ENCODE data around the gene FYCO1.
"Not testable (repeated sequence)": the region's sequence is repeated elsewhere in the genome, so short reads cannot be mapped to it uniquely, and the experiment has no call there.

The FYCO1 gene

GRCh38 chr3:45995236-45996192 lies at the start of gene FYCO1:
FYCO1 (minus strand) TSS chr3:45995824; CDS start chr3:45984910, 10,914 bp downstream.
- H3K9me3 ChIP-seq (ENCODE audit: control insufficient read depth in 1 of 2, low read length in 2 of 2) = no peaks in the 10 kb centered on the region
- peaks cover 20 to 34% of the 10 kb centered on the region in 2 donors for H3K4me1 ChIP-seq (ENCODE audit: control insufficient read depth in 1 of 2, insufficient read depth in 2 of 2, low read length in 2 of 2)
- H3K9ac ChIP-seq (ENCODE audit: low read depth in 1 of 2, low read length in 2 of 2) = peak within 1 kb of the TSS; percentile 80 to 89
- no peaks in the 10 kb centered on the region for H3K36me3 ChIP-seq (ENCODE audit: control insufficient read depth in 1 of 2, insufficient read depth in 2 of 2, low read length in 2 of 2)
- H3K27me3 ChIP-seq (ENCODE audit: control insufficient read depth in 1 of 2, insufficient read depth in 2 of 2, low read length in 2 of 2) = no peaks in the 10 kb centered on the region
- H3K27ac ChIP-seq (ENCODE audit: low read depth, low read length) = peak within 1 kb of the TSS; percentile 88
- H3K4me3 ChIP-seq (ENCODE audit: low read depth in 1 of 2, low read length in 2 of 2) = peak within 1 kb of the TSS; percentile 73 to 90

GRCh38 chr3:46038916-46039315 lies 43.3 kb upstream of the FYCO1 start:
- H3K4me1 ChIP-seq (ENCODE audit: control insufficient read depth in 1 of 2, insufficient read depth in 2 of 2, low read length in 2 of 2) = no peaks in the 10 kb centered on the region
- no peak overlapping the region for H3K9ac ChIP-seq (ENCODE audit: low read depth in 1 of 2, low read length in 2 of 2)
- H3K36me3 ChIP-seq (ENCODE audit: control insufficient read depth in 1 of 2, insufficient read depth in 2 of 2, low read length in 2 of 2) = no peaks in the 10 kb centered on the region
- H3K27me3 ChIP-seq (ENCODE audit: control insufficient read depth in 1 of 2, insufficient read depth in 2 of 2, low read length in 2 of 2) = no peaks in the 10 kb centered on the region
- no peaks in the 10 kb centered on the region for H3K9me3 ChIP-seq (ENCODE audit: control insufficient read depth in 1 of 2, low read length in 2 of 2)
- H3K4me3 ChIP-seq (ENCODE audit: low read depth in 1 of 2, low read length in 2 of 2) = no peak overlapping the region
- no peak overlapping the region for H3K27ac ChIP-seq (ENCODE audit: low read depth, low read length)

GRCh38 chr3:46038071-46038470 lies 42.4 kb upstream of the FYCO1 start:
- not testable (repeated sequence) for H3K4me1 ChIP-seq (ENCODE audit: control insufficient read depth in 1 of 2, insufficient read depth in 2 of 2, low read length in 2 of 2); H3K27me3 ChIP-seq (ENCODE audit: control insufficient read depth in 1 of 2, insufficient read depth in 2 of 2, low read length in 2 of 2); H3K9me3 ChIP-seq (ENCODE audit: control insufficient read depth in 1 of 2, low read length in 2 of 2); H3K36me3 ChIP-seq (ENCODE audit: control insufficient read depth in 1 of 2, insufficient read depth in 2 of 2, low read length in 2 of 2); H3K9ac ChIP-seq (ENCODE audit: low read depth in 1 of 2, low read length in 2 of 2); H3K27ac ChIP-seq (ENCODE audit: low read depth, low read length); H3K4me3 ChIP-seq (ENCODE audit: low read depth in 1 of 2, low read length in 2 of 2)

- no peaks in the 10 kb centered on the region for H3K36me3 ChIP-seq (ENCODE audit: control insufficient read depth in 1 of 2, insufficient read depth in 2 of 2, low read length in 2 of 2)
- no peak overlapping the region for H3K4me3 ChIP-seq (ENCODE audit: low read depth in 1 of 2, low read length in 2 of 2)
- no peak overlapping the region for H3K27ac ChIP-seq (ENCODE audit: low read depth, low read length)
- H3K4me1 ChIP-seq (ENCODE audit: control insufficient read depth in 1 of 2, insufficient read depth in 2 of 2, low read length in 2 of 2) = no peaks in the 10 kb centered on the region
- no peak overlapping the region for H3K9ac ChIP-seq (ENCODE audit: low read depth in 1 of 2, low read length in 2 of 2)
- no peaks in the 10 kb centered on the region for H3K27me3 ChIP-seq (ENCODE audit: control insufficient read depth in 1 of 2, insufficient read depth in 2 of 2, low read length in 2 of 2)
- no peaks in the 10 kb centered on the region for H3K9me3 ChIP-seq (ENCODE audit: control insufficient read depth in 1 of 2, low read length in 2 of 2)
These were observed 40.6 kb upstream of the FYCO1 start for GRCh38 chr3:46036191-46036590.

GRCh38 chr3:46031747-46032146 lies 36.1 kb upstream of the FYCO1 start:
- H3K27ac ChIP-seq (ENCODE audit: low read depth, low read length) = no peak overlapping the region
- no peaks in the 10 kb centered on the region for H3K27me3 ChIP-seq (ENCODE audit: control insufficient read depth in 1 of 2, insufficient read depth in 2 of 2, low read length in 2 of 2)
- H3K4me3 ChIP-seq (ENCODE audit: low read depth in 1 of 2, low read length in 2 of 2) = no peak overlapping the region
- H3K4me1 ChIP-seq (ENCODE audit: control insufficient read depth in 1 of 2, insufficient read depth in 2 of 2, low read length in 2 of 2) = no peaks in the 10 kb centered on the region
- peaks cover 2 to 7% of the 10 kb centered on the region in 2 donors for H3K9me3 ChIP-seq (ENCODE audit: control insufficient read depth in 1 of 2, low read length in 2 of 2)
- H3K9ac ChIP-seq (ENCODE audit: low read depth in 1 of 2, low read length in 2 of 2) = no peak overlapping the region
- no peaks in the 10 kb centered on the region for H3K36me3 ChIP-seq (ENCODE audit: control insufficient read depth in 1 of 2, insufficient read depth in 2 of 2, low read length in 2 of 2)

- Histone ChIP-seq H3K27ac (ENCODE audit: low read depth, low read length) (no peak overlapping the region), H3K4me1 (ENCODE audit: control insufficient read depth in 1 of 2, insufficient read depth in 2 of 2, low read length in 2 of 2) (no peaks in the 10 kb centered on the region), H3K9me3 (ENCODE audit: control insufficient read depth in 1 of 2, low read length in 2 of 2) (peaks cover 2 to 7% of the 10 kb centered on the region in 2 donors), H3K36me3 (ENCODE audit: control insufficient read depth in 1 of 2, insufficient read depth in 2 of 2, low read length in 2 of 2) (no peaks in the 10 kb centered on the region), H3K27me3 (ENCODE audit: control insufficient read depth in 1 of 2, insufficient read depth in 2 of 2, low read length in 2 of 2) (no peaks in the 10 kb centered on the region), H3K9ac (ENCODE audit: low read depth in 1 of 2, low read length in 2 of 2) (no peak overlapping the region), H3K4me3 (ENCODE audit: low read depth in 1 of 2, low read length in 2 of 2) (no peak overlapping the region)
These were observed 35.6 kb upstream of the FYCO1 start for GRCh38 chr3:46031269-46031668.

GRCh38 chr3:46030626-46031025 lies 35.0 kb upstream of the FYCO1 start:
- Histone ChIP-seq H3K4me3 (ENCODE audit: low read depth in 1 of 2, low read length in 2 of 2) (no peak overlapping the region), H3K9me3 (ENCODE audit: control insufficient read depth in 1 of 2, low read length in 2 of 2) (peaks cover 2 to 7% of the 10 kb centered on the region in 2 donors), H3K4me1 (ENCODE audit: control insufficient read depth in 1 of 2, insufficient read depth in 2 of 2, low read length in 2 of 2) (no peaks in the 10 kb centered on the region), H3K27me3 (ENCODE audit: control insufficient read depth in 1 of 2, insufficient read depth in 2 of 2, low read length in 2 of 2) (no peaks in the 10 kb centered on the region), H3K9ac (ENCODE audit: low read depth in 1 of 2, low read length in 2 of 2) (no peak overlapping the region), H3K27ac (ENCODE audit: low read depth, low read length) (no peak overlapping the region), H3K36me3 (ENCODE audit: control insufficient read depth in 1 of 2, insufficient read depth in 2 of 2, low read length in 2 of 2) (no peaks in the 10 kb centered on the region)

- no peak overlapping the region for H3K27ac ChIP-seq (ENCODE audit: low read depth, low read length)
- no peak overlapping the region for H3K4me3 ChIP-seq (ENCODE audit: low read depth in 1 of 2, low read length in 2 of 2)
- H3K9me3 ChIP-seq (ENCODE audit: control insufficient read depth in 1 of 2, low read length in 2 of 2) = peaks cover 2 to 7% of the 10 kb centered on the region in 2 donors
- no peaks in the 10 kb centered on the region for H3K36me3 ChIP-seq (ENCODE audit: control insufficient read depth in 1 of 2, insufficient read depth in 2 of 2, low read length in 2 of 2)
- H3K9ac ChIP-seq (ENCODE audit: low read depth in 1 of 2, low read length in 2 of 2) = no peak overlapping the region
- H3K4me1 ChIP-seq (ENCODE audit: control insufficient read depth in 1 of 2, insufficient read depth in 2 of 2, low read length in 2 of 2) = no peaks in the 10 kb centered on the region
- no peaks in the 10 kb centered on the region for H3K27me3 ChIP-seq (ENCODE audit: control insufficient read depth in 1 of 2, insufficient read depth in 2 of 2, low read length in 2 of 2)
These were observed 34.4 kb upstream of the FYCO1 start for GRCh38 chr3:46029953-46030543.

- no peaks in the 10 kb centered on the region for H3K4me1 ChIP-seq (ENCODE audit: control insufficient read depth in 1 of 2, insufficient read depth in 2 of 2, low read length in 2 of 2)
- H3K9ac ChIP-seq (ENCODE audit: low read depth in 1 of 2, low read length in 2 of 2) = no peak overlapping the region
- no peaks in the 10 kb centered on the region for H3K36me3 ChIP-seq (ENCODE audit: control insufficient read depth in 1 of 2, insufficient read depth in 2 of 2, low read length in 2 of 2)
- H3K27me3 ChIP-seq (ENCODE audit: control insufficient read depth in 1 of 2, insufficient read depth in 2 of 2, low read length in 2 of 2) = no peaks in the 10 kb centered on the region
- H3K4me3 ChIP-seq (ENCODE audit: low read depth in 1 of 2, low read length in 2 of 2) = no peak overlapping the region
- no peak overlapping the region for H3K27ac ChIP-seq (ENCODE audit: low read depth, low read length)
- peaks cover 2 to 7% of the 10 kb centered on the region in 2 donors for H3K9me3 ChIP-seq (ENCODE audit: control insufficient read depth in 1 of 2, low read length in 2 of 2)
These were observed 32.2 kb upstream of the FYCO1 start for GRCh38 chr3:46027736-46028397.
